ENCODE data around the gene CLDN18. TPM values are rescaled to one million over a fixed set of nuclear protein-coding genes. Genes with fewer than 3 reads are reported as not detected.

CLDN18 gene
- total RNA-seq = not detected

- H3K4me3 ChIP-seq = no peak within 1 kb of the TSS
- TF ChIP-seq EP300 (IDR thresholded peaks at IDR 0.05) (no peak), POLR2A (IDR thresholded peaks at IDR 0.05) (no peak)
- TF ChIP-seq, protein P1, sequence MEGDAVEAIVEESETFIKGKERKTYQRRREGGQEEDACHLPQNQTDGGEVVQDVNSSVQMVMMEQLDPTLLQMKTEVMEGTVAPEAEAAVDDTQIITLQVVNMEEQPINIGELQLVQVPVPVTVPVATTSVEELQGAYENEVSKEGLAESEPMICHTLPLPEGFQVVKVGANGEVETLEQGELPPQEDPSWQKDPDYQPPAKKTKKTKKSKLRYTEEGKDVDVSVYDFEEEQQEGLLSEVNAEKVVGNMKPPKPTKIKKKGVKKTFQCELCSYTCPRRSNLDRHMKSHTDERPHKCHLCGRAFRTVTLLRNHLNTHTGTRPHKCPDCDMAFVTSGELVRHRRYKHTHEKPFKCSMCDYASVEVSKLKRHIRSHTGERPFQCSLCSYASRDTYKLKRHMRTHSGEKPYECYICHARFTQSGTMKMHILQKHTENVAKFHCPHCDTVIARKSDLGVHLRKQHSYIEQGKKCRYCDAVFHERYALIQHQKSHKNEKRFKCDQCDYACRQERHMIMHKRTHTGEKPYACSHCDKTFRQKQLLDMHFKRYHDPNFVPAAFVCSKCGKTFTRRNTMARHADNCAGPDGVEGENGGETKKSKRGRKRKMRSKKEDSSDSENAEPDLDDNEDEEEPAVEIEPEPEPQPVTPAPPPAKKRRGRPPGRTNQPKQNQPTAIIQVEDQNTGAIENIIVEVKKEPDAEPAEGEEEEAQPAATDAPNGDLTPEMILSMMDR (IDR thresholded peaks at IDR 0.05) = no peak
- no peaks in the 10 kb centered on the region for H3K27me3 ChIP-seq
- no peaks in the 10 kb centered on the region for H3K4me1 ChIP-seq
- WGBS, 2 donors = 82 to 89% methylated on average over 29 to 30 of the region's 30 CpGs
- DNase-seq (ENCODE audit: low spot score in 2 of 2) = no peak
- H3K27ac ChIP-seq = no peak within 1 kb of the TSS
- peaks cover 0 to 5% (median 0%) of the 10 kb centered on the region in 3 donors for H3K36me3 ChIP-seq
- no peaks in the 10 kb centered on the region for H3K9me3 ChIP-seq
Observed at GRCh38 chr3:138009476-138010272, at the start of gene CLDN18. CLDN18 (plus strand) TSS chr3:138010165; CDS start chr3:138010226, 61 bp downstream.

- 61 to 62% methylated on average over 7 of the region's 7 CpGs for WGBS, 2 donors
- no peaks in the 10 kb centered on the region for H3K4me1 ChIP-seq
- no peak overlapping the region for H3K27ac ChIP-seq
- no peak for TF ChIP-seq POLR2A (IDR thresholded peaks at IDR 0.05)
- no peak for TF ChIP-seq EP300 (IDR thresholded peaks at IDR 0.05)
- TF ChIP-seq, protein P1 (IDR thresholded peaks at IDR 0.05) = no peak
- H3K27me3 ChIP-seq = no peaks in the 10 kb centered on the region
- H3K4me3 ChIP-seq = no peak overlapping the region
- DNase-seq (ENCODE audit: low spot score in 2 of 2) = no peak
- H3K9me3 ChIP-seq = no peaks in the 10 kb centered on the region
- no peaks in the 10 kb centered on the region for H3K36me3 ChIP-seq
Observed at GRCh38 chr3:137962251-137962650, 47.7 kb upstream of the CLDN18 start.

DNA sequence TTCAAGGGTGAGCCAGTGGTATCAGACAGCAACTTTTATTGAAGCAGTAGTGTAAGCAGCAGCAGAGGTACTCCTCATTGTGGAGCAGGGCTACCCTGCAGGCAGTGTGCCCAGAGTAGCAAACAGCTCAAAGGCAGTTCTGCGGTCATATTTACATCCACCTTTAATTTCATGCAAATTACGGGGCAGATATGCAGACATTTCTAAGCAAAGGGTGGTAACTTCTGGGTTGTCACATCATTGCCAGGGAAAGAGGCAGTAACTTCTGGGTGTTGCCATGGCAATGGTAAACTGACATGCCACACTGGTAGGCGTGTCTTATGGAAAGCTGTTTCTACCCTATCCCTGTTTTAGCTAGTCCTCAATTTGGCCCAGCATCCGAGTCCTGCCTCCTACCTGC lies 46.5 kb upstream of the CLDN18 start:
- DNase-seq (ENCODE audit: low spot score in 2 of 2) = no peak
- H3K27me3 ChIP-seq = no peaks in the 10 kb centered on the region
- H3K9me3 ChIP-seq = no peaks in the 10 kb centered on the region
- H3K4me1 ChIP-seq = no peaks in the 10 kb centered on the region
- TF ChIP-seq, protein P1 (IDR thresholded peaks at IDR 0.05) = no peak
- TF ChIP-seq POLR2A (IDR thresholded peaks at IDR 0.05) (no peak), EP300 (IDR thresholded peaks at IDR 0.05) (no peak)
- no peak overlapping the region for H3K27ac ChIP-seq
- 77 to 84% methylated on average over 4 of the region's 4 CpGs for WGBS, 2 donors
- no peaks in the 10 kb centered on the region for H3K36me3 ChIP-seq
- no peak overlapping the region for H3K4me3 ChIP-seq

GRCh38 chr3:137970914-137971831 lies 38.8 kb upstream of the CLDN18 start:
- Histone ChIP-seq H3K9me3 (no peaks in the 10 kb centered on the region), H3K4me1 (no peaks in the 10 kb centered on the region), H3K4me3 (no peak overlapping the region), H3K27me3 (no peaks in the 10 kb centered on the region), H3K27ac (no peak overlapping the region), H3K36me3 (no peaks in the 10 kb centered on the region)
- TF ChIP-seq, protein P1 (IDR thresholded peaks at IDR 0.05) = peak; percentile 52 to 69 (median 58)
- TF ChIP-seq EP300 (IDR thresholded peaks at IDR 0.05) (no peak), POLR2A (IDR thresholded peaks at IDR 0.05) (no peak)
- peak; percentile 45 to 65 for DNase-seq (ENCODE audit: low spot score in 2 of 2)
- 17 to 18% methylated on average over 18 of the region's 18 CpGs for WGBS, 2 donors
